Endothelial cell of umbilical vein (primary cell): ENCODE measurements around the gene SLC35A1. TPM values are rescaled to one million over a fixed set of nuclear protein-coding genes. Genes with fewer than 3 reads are reported as not detected.

Experiments used
- BruUV-seq: library from RNA; stranded (reverse); fragments of 400-500 nt; replicated peaks from 2 replicates; lab custom pipeline; 2021; lab: Mats Ljungman, UMichigan
- CTCF ChIA-PET: fragments of 300-600, 350-600 bp; sonication (Branson Sonifier 250); formaldehyde crosslinking; loops from one replicate; lab custom pipeline; 2021; ENCODE audit warnings: antibody characterized with exemption, inconsistent platforms; lab: Charles Lee
- POLR2A ChIA-PET: fragments of 300-600, 350-600 bp; sonication (Branson Sonifier 250); formaldehyde crosslinking; loops from one replicate; lab custom pipeline; 2021; ENCODE audit warnings: antibody characterized with exemption, inconsistent platforms; lab: Charles Lee
- DNase-seq: peaks from one replicate; pipeline ENCODE4 v3.0.0-alpha.2; 2011; ENCODE audit warnings: low read depth, low spot score
- FAIRE-seq: peaks from 2 replicates; lab custom pipeline; 2011; peaks lifted over from hg19 to GRCh38; lab: Jason Lieb, UNC
- H2AFZ ChIP-seq: 2 replicates; pipeline ENCODE4 v1.6.0; 2012; ENCODE audit warnings: low read depth, low read length, control low read depth, inconsistent platforms
- H3K27ac ChIP-seq: 2 replicates; pipeline ENCODE4 v1.5.1; 2011; ENCODE audit warnings: low read depth, mild to moderate bottlenecking, control low read depth, low read length, moderate library complexity; ENCODE audit not compliant: insufficient read depth
- H3K27me3 ChIP-seq, 2 experiments: 2 replicates each; pipeline versions ENCODE4 v1.6.0 to v1.6.1; 2011; ENCODE audit warnings: low read length in 2 of 2, mixed read lengths in 1 of 2; ENCODE audit not compliant: control insufficient read depth in 2 of 2, insufficient read depth in 2 of 2
- H3K36me3 ChIP-seq, 2 experiments: 2 replicates in 1 of 2; 3 replicates in 1 of 2; pipeline ENCODE4 v1.5.1; 2011; ENCODE audit warnings: low read length in 2 of 2, mild to moderate bottlenecking in 1 of 2, moderate library complexity in 1 of 2; ENCODE audit not compliant: control insufficient read depth in 2 of 2, insufficient read depth in 2 of 2; ENCODE audit errors: extremely low read depth in 1 of 2
- H3K4me1 ChIP-seq: 3 replicates; pipeline ENCODE4 v1.5.1; 2011; ENCODE audit warnings: mild to moderate bottlenecking, low read length; ENCODE audit not compliant: control insufficient read depth, insufficient read depth; ENCODE audit errors: extremely low read depth
- H3K4me2 ChIP-seq: 2 replicates; pipeline ENCODE4 v1.6.1; 2011; ENCODE audit warnings: low read length, control low read depth, mixed read lengths; ENCODE audit not compliant: insufficient read depth
- H3K4me3 ChIP-seq, 3 experiments: fragments of 200-600 bp in 1 of 3; sonication (generic), shearing (Covaris generic) in 1 of 3; replicated peaks in 1 of 3; 2 replicates each; pipeline ENCODE4 v1.5.1; 2011 to 2016; ENCODE audit warnings: control low read depth in 3 of 3, low read length in 3 of 3, mild to moderate bottlenecking in 2 of 3, inconsistent platforms in 1 of 3, low read depth in 1 of 3, moderate library complexity in 1 of 3; ENCODE audit not compliant: insufficient read depth in 1 of 3
- H3K79me2 ChIP-seq: 2 replicates; pipeline ENCODE4 v1.6.0; 2012; ENCODE audit warnings: low read length, inconsistent platforms; ENCODE audit not compliant: control insufficient read depth, insufficient read depth
- H3K9ac ChIP-seq: replicated peaks from 2 replicates; pipeline ENCODE3; 2011; ENCODE audit warnings: low read length, control low read depth; ENCODE audit not compliant: insufficient read depth; ENCODE audit errors: extremely low read depth
- H3K9me1 ChIP-seq: replicated peaks from 3 replicates; pipeline ENCODE4 v1.6.0; 2011; ENCODE audit warnings: mild to moderate bottlenecking, low read length; ENCODE audit not compliant: control insufficient read depth, insufficient read depth; ENCODE audit errors: extremely low read depth
- H3K9me3 ChIP-seq: replicated peaks from 2 replicates; pipeline ENCODE4 v1.5.1; 2012; ENCODE audit warnings: low read length, inconsistent platforms; ENCODE audit not compliant: control insufficient read depth, insufficient read depth
- H4K20me1 ChIP-seq: replicated peaks from 2 replicates; pipeline ENCODE3; 2011; ENCODE audit warnings: mild to moderate bottlenecking, low read length; ENCODE audit not compliant: control insufficient read depth, insufficient read depth; ENCODE audit errors: extremely low read depth
- CTCF ChIP-seq, 2 donors: IDR thresholded peaks; 1 replicate in 1 of 2; 2 replicates in 1 of 2; pipeline ENCODE4 v1.5.1; 2011; ENCODE audit warnings: low read length in 2 of 2, mild to moderate bottlenecking in 2 of 2, moderate library complexity in 2 of 2, control low read depth in 1 of 2, inconsistent platforms in 1 of 2, low read depth in 1 of 2; ENCODE audit not compliant: insufficient read depth in 1 of 2; ENCODE audit errors: extremely low read depth in 1 of 2
- EZH2 ChIP-seq: IDR thresholded peaks from 2 replicates; pipeline ENCODE4 v1.6.1; 2012; ENCODE audit warnings: borderline replicate concordance, low read depth, mild to moderate bottlenecking, moderate library complexity, low read length, inconsistent platforms; ENCODE audit not compliant: severe bottlenecking
- GATA2 ChIP-seq: IDR thresholded peaks from 2 replicates; pipeline ENCODE4 v1.7.0; 2011; ENCODE audit warnings: low read depth, mild to moderate bottlenecking, moderate library complexity, mixed read lengths, low read length; ENCODE audit not compliant: insufficient read length, insufficient read depth
- JUN ChIP-seq: IDR thresholded peaks from 2 replicates; pipeline ENCODE4 v1.6.1; 2011; ENCODE audit warnings: borderline replicate concordance, low read depth; ENCODE audit not compliant: insufficient read length, insufficient read depth
- MAX ChIP-seq: IDR thresholded peaks from 2 replicates; pipeline ENCODE4 v1.6.1; 2011; ENCODE audit not compliant: insufficient read depth, insufficient read length
- dilution Hi-C: fragments of 300-500 bp; cut with MboI; formaldehyde crosslinking; loops from one replicate; pipeline ENCODE4 v1.15.0; 2019; ENCODE audit warnings: low sequenced_read_pairs; ENCODE audit not compliant: extremely low pct_ligation_motif_present
- intact Hi-C: fragments of 100-400 bp; cut with micrococcal nuclease; formaldehyde crosslinking; loops from one replicate; pipeline ENCODE4 v1.10.0; 2022
- polyA plus RNA-seq, 4 experiments: library from polyadenylated mRNA; depleted of rRNA in 3 of 4; stranded (reverse) in 3 of 4; unstranded in 1 of 4; fragments of >200 nt; gene quantifications; 2 replicates each; pipeline versions ENCODE4 v1.2.1 to v1.2.3, GENCODE V29; 2011 to 2012; ENCODE audit warnings: missing spikeins in 1 of 4
- total RNA-seq: library from RNA; stranded (reverse); gene quantifications from 2 replicates; pipeline ENCODE4 v1.2.3, GENCODE V29; 2021

The SLC35A1 gene
- total and polyA plus RNA-seq, 2 donors (not counting 3 experiments of a cell fraction or from before 2014, with no cell fraction given) = 13.0 to 13.9 TPM

- Histone ChIP-seq H3K4me2 (no peak overlapping the region), H3K36me3 (peaks cover 3 to 9% of the 10 kb centered on the region in 2 experiments), H4K20me1 (no peaks in the 10 kb centered on the region), H3K4me3 (no peak overlapping the region), H3K9me3 (no peaks in the 10 kb centered on the region), H3K27ac (no peak overlapping the region), H3K9me1 (no peaks in the 10 kb centered on the region), H3K4me1 (no peaks in the 10 kb centered on the region), H3K9ac (no peak overlapping the region), H3K27me3 (no peaks in the 10 kb centered on the region), H2AFZ (no peak overlapping the region), H3K79me2 (no peaks in the 10 kb centered on the region)
- POLR2A ChIA-PET = no interaction called here
- no peak for TF ChIP-seq GATA2
- TF ChIP-seq MAX = no peak
- no peak for TF ChIP-seq CTCF (IDR thresholded peaks at IDR 0.05; ENCODE audit: extremely low read depth in 1 of 2, insufficient read depth in 1 of 2, low read depth in 1 of 2, low read length in 2 of 2)
- TF ChIP-seq EZH2 = no peak
- no peak for TF ChIP-seq JUN
- BruUV-seq = no TSS peak
- FAIRE-seq (no peak), DNase-seq (no peak)
- dilution Hi-C loops = no loop called here
- CTCF ChIA-PET = interaction anchor here (0.6 kb wide), 1 partner anchor 511 kb away, joined by 3 read pairs; no protein-coding TSS in a partner anchor
- intact Hi-C loops = no loop called here
Observed at GRCh38 chr6:87551799-87552198, 79.0 kb downstream of the SLC35A1 start.
